H9 (cell line): ENCODE data around the gene SMPD2. TPM values are rescaled to one million over a fixed set of nuclear protein-coding genes. Genes with fewer than 3 reads are reported as not detected.

ENCODE experiments used
- DNase-seq: peaks from one replicate; pipeline ENCODE4 v3.0.0-alpha.2; 2017
- H2AFZ ChIP-seq: one replicate; pipeline ENCODE4 v1.6.1; 2013; ENCODE audit warnings: mild to moderate bottlenecking, low read length, control low read depth, moderate library complexity
- H2AK5ac ChIP-seq: 2 replicates; pipeline ENCODE4 v1.6.1; 2013; ENCODE audit warnings: low read length, control low read depth, mixed read lengths; ENCODE audit not compliant: insufficient read length
- H2BK120ac ChIP-seq: one replicate; pipeline ENCODE4 v1.6.1; 2013; ENCODE audit warnings: low read depth, mild to moderate bottlenecking, low read length, control low read depth, inconsistent platforms; ENCODE audit not compliant: poor library complexity, severe bottlenecking
- H2BK12ac ChIP-seq: 2 replicates; pipeline ENCODE4 v1.6.1; 2013; ENCODE audit warnings: low read length, control low read depth, mixed read lengths, low read depth; ENCODE audit not compliant: insufficient read length
- H2BK15ac ChIP-seq: 2 replicates; pipeline ENCODE4 v1.6.1; 2013; ENCODE audit warnings: low read depth, low read length, control low read depth
- H2BK20ac ChIP-seq: one replicate; pipeline ENCODE4 v1.6.1; 2013; ENCODE audit warnings: low read depth, mild to moderate bottlenecking, low read length, control low read depth, inconsistent platforms; ENCODE audit not compliant: poor library complexity, severe bottlenecking
- H2BK5ac ChIP-seq: 2 replicates; pipeline ENCODE4 v1.6.1; 2013; ENCODE audit warnings: low read length, control low read depth, mixed read lengths; ENCODE audit not compliant: insufficient read length
- H3K14ac ChIP-seq: 2 replicates; pipeline ENCODE4 v1.6.1; 2013; ENCODE audit warnings: low read length, control low read depth; ENCODE audit not compliant: insufficient read depth
- H3K18ac ChIP-seq: 2 replicates; pipeline ENCODE4 v1.6.1; 2013; ENCODE audit warnings: low read depth, mild to moderate bottlenecking, mixed read lengths, low read length, control low read depth; ENCODE audit not compliant: insufficient read length
- H3K23ac ChIP-seq: 2 replicates; pipeline ENCODE4 v1.6.1; 2013; ENCODE audit warnings: low read length, control low read depth, mixed read lengths, low read depth; ENCODE audit not compliant: insufficient read length
- H3K23me2 ChIP-seq: 2 replicates; pipeline ENCODE4 v1.6.1; 2013; ENCODE audit warnings: low read depth, mild to moderate bottlenecking, mixed read lengths, low read length, control low read depth; ENCODE audit not compliant: insufficient read length, poor library complexity, severe bottlenecking
- H3K27ac ChIP-seq: 2 replicates; pipeline ENCODE4 v1.5.1; 2013; ENCODE audit warnings: low read length, control low read depth, mixed read lengths, low read depth; ENCODE audit not compliant: insufficient read length
- H3K27me3 ChIP-seq: 2 replicates; pipeline ENCODE4 v1.6.1; 2013; ENCODE audit warnings: low read length, control low read depth, inconsistent platforms; ENCODE audit not compliant: insufficient read depth
- H3K4ac ChIP-seq: 2 replicates; pipeline ENCODE4 v1.6.1; 2013; ENCODE audit warnings: low read depth, mild to moderate bottlenecking, control low read depth, inconsistent platforms, low read length, moderate library complexity
- H3K4me1 ChIP-seq: 2 replicates; pipeline ENCODE4 v1.6.1; 2013; ENCODE audit warnings: low read length, control low read depth, inconsistent platforms; ENCODE audit not compliant: insufficient read depth
- H3K4me2 ChIP-seq: 2 replicates; pipeline ENCODE4 v1.6.1; 2013; ENCODE audit warnings: low read length, control low read depth, mixed read lengths; ENCODE audit not compliant: insufficient read length, insufficient read depth
- H3K56ac ChIP-seq: 2 replicates; pipeline ENCODE4 v1.6.1; 2013; ENCODE audit warnings: low read depth, mild to moderate bottlenecking, mixed read lengths, low read length, control low read depth; ENCODE audit not compliant: insufficient read length
- H3K79me1 ChIP-seq: 2 replicates; pipeline ENCODE4 v1.6.1; 2013; ENCODE audit warnings: low read depth, mild to moderate bottlenecking, moderate library complexity, low read length, control low read depth, inconsistent platforms; ENCODE audit not compliant: insufficient read depth, poor library complexity, severe bottlenecking
- H3K79me2 ChIP-seq: 2 replicates; pipeline ENCODE4 v1.6.1; 2013; ENCODE audit warnings: low read length, control low read depth, inconsistent platforms; ENCODE audit not compliant: insufficient read depth
- H3K9ac ChIP-seq: 2 replicates; pipeline ENCODE4 v1.6.1; 2013; ENCODE audit warnings: low read length, control low read depth, mixed read lengths; ENCODE audit not compliant: insufficient read length; ENCODE audit errors: extremely low read depth
- H3K9me3 ChIP-seq: one replicate; pipeline ENCODE4 v1.6.1; 2013; ENCODE audit warnings: low read depth, low read length, inconsistent platforms; ENCODE audit not compliant: control insufficient read depth
- H3T11ph ChIP-seq: one replicate; pipeline ENCODE4 v1.6.1; 2013; ENCODE audit warnings: mild to moderate bottlenecking, low read length, control low read depth, inconsistent platforms
- H4K20me1 ChIP-seq: one replicate; pipeline ENCODE4 v1.6.1; 2013; ENCODE audit not compliant: control insufficient read depth, insufficient read length, insufficient read depth
- H4K5ac ChIP-seq: 2 replicates; pipeline ENCODE4 v1.6.1; 2013; ENCODE audit warnings: low read depth, mild to moderate bottlenecking, mixed read lengths, low read length, control low read depth; ENCODE audit not compliant: insufficient read length
- H4K8ac ChIP-seq: replicated peaks from 2 replicates; pipeline ENCODE4 v1.6.1; 2013; ENCODE audit warnings: low read length, control low read depth, mixed read lengths, low read depth; ENCODE audit not compliant: insufficient read length
- H4K91ac ChIP-seq: 2 replicates; pipeline ENCODE4 v1.6.1; 2013; ENCODE audit warnings: low read depth, mild to moderate bottlenecking, moderate library complexity, mixed read lengths, low read length, control low read depth; ENCODE audit not compliant: insufficient read length
- H3K27ac Mint-ChIP-seq, 3 experiments: 2 replicates in 2 of 3; 3 replicates in 1 of 3; pipeline ENCODE4 v1.8.0; 2020 to 2021; ENCODE audit warnings: mixed read lengths in 3 of 3, mild to moderate bottlenecking in 1 of 3, moderate library complexity in 1 of 3
- H3K27me3 Mint-ChIP-seq: 2 replicates; pipeline ENCODE4 v1.8.0; 2021; ENCODE audit warnings: low read depth, mild to moderate bottlenecking, moderate library complexity, mixed read lengths
- H3K36me3 Mint-ChIP-seq, 3 experiments: 2 replicates in 2 of 3; 3 replicates in 1 of 3; pipeline ENCODE4 v1.8.0; 2020 to 2021; ENCODE audit warnings: low read depth in 3 of 3, mixed read lengths in 3 of 3; ENCODE audit not compliant: insufficient read depth in 1 of 3
- H3K4me1 Mint-ChIP-seq, 2 experiments: 2 replicates each; pipeline ENCODE4 v1.8.0; 2020; ENCODE audit warnings: mixed read lengths in 2 of 2
- H3K4me3 Mint-ChIP-seq, 2 experiments: 2 replicates in 1 of 2; 3 replicates in 1 of 2; pipeline ENCODE4 v1.8.0; 2020 to 2021; ENCODE audit warnings: mild to moderate bottlenecking in 2 of 2, mixed read lengths in 2 of 2, moderate library complexity in 1 of 2
- H3K9me3 Mint-ChIP-seq, 2 experiments: 2 replicates in 1 of 2; 3 replicates in 1 of 2; pipeline ENCODE4 v1.8.0; 2020; ENCODE audit warnings: mild to moderate bottlenecking in 2 of 2, mixed read lengths in 2 of 2, moderate library complexity in 1 of 2
- CTCF ChIP-seq: fragments of 200-600 bp; sonication (generic); conservative IDR thresholded peaks from 3 replicates; pipeline ENCODE4 v1.8.0; 2021; ENCODE audit warnings: antibody characterized with exemption, mild to moderate bottlenecking
- WGBS: extraction: QIAGEN DNeasy Blood & Tissue Kit; methylation state at CpG from one replicate; pipeline ENCODE4 v1.1.7; 2013; ENCODE audit warnings: missing lambda C conversion rate, low lambda C conversion rate, mixed read lengths; ENCODE audit not compliant: insufficient read length; ENCODE audit errors: extremely low coverage; 5-methylcytosine and 5-hydroxymethylcytosine counted together
- total RNA-seq: library from RNA; stranded (reverse); gene quantifications from 2 replicates; pipeline ENCODE4 v1.2.1, GENCODE V29; 2021

The SMPD2 gene
- total RNA-seq, 1 experiment from 2014 or later = 13.0 TPM

- peaks cover 7 to 12% of the 10 kb centered on the region in 2 experiments; a peak in 3 of 4 replicates for H3K4me1 Mint-ChIP-seq
- no peaks in the 10 kb centered on the region for H3K79me2 ChIP-seq
- no peak overlapping the region for H4K8ac ChIP-seq
- no peak for DNase-seq
- no CpG with 5 or more reads among the region's 5 CpGs for WGBS
- H3K27me3 Mint-ChIP-seq = no peaks in the 10 kb centered on the region
- no peak overlapping the region for H4K5ac ChIP-seq
- no peak overlapping the region for H2BK12ac ChIP-seq
- no peaks in the 10 kb centered on the region for H3K9me3 ChIP-seq
- H3K4ac ChIP-seq = no peak overlapping the region
- H3K27ac ChIP-seq = no peak overlapping the region
- H3K27ac Mint-ChIP-seq = peak overlapping the region in 1 of 3 experiments; percentile 44; a peak in 2 of 7 replicates
- H3K4me2 ChIP-seq = no peak overlapping the region
- no peak overlapping the region for H2AFZ ChIP-seq
- no peaks in the 10 kb centered on the region for H3K79me1 ChIP-seq
- no peaks in the 10 kb centered on the region for H4K20me1 ChIP-seq
- no peak for TF ChIP-seq CTCF
- peaks cover 56 to 98% (median 97%) of the 10 kb centered on the region in 3 experiments for H3K36me3 Mint-ChIP-seq
- no peaks in the 10 kb centered on the region for H3K9me3 Mint-ChIP-seq
- no peaks in the 10 kb centered on the region for H3K27me3 ChIP-seq
- no peak overlapping the region for H3K18ac ChIP-seq
- no peaks in the 10 kb centered on the region for H3K4me1 ChIP-seq
- H2BK15ac ChIP-seq = no peak overlapping the region
- H4K91ac ChIP-seq = no peak overlapping the region
- H3K4me3 Mint-ChIP-seq = no peak overlapping the region
- no peaks in the 10 kb centered on the region for H3K23me2 ChIP-seq
- H3K9ac ChIP-seq = no peak overlapping the region
- no peak overlapping the region for H2BK120ac ChIP-seq
- H3K23ac ChIP-seq = no peak overlapping the region
- H2BK20ac ChIP-seq = no peak overlapping the region
- H2AK5ac ChIP-seq = no peak overlapping the region
- H3K56ac ChIP-seq = no peak overlapping the region
- no peak overlapping the region for H3K14ac ChIP-seq
- no peak overlapping the region for H3T11ph ChIP-seq
- H2BK5ac ChIP-seq = no peak overlapping the region
Observed at GRCh38 chr6:109469591-109470189, 29.2 kb downstream of the SMPD2 start.
